Measurements from ENCODE around the gene SMIM32.
A peak's percentile ranks its signal among the peaks of the same experiment; 100 is the strongest.

SMIM32 gene

DNA sequence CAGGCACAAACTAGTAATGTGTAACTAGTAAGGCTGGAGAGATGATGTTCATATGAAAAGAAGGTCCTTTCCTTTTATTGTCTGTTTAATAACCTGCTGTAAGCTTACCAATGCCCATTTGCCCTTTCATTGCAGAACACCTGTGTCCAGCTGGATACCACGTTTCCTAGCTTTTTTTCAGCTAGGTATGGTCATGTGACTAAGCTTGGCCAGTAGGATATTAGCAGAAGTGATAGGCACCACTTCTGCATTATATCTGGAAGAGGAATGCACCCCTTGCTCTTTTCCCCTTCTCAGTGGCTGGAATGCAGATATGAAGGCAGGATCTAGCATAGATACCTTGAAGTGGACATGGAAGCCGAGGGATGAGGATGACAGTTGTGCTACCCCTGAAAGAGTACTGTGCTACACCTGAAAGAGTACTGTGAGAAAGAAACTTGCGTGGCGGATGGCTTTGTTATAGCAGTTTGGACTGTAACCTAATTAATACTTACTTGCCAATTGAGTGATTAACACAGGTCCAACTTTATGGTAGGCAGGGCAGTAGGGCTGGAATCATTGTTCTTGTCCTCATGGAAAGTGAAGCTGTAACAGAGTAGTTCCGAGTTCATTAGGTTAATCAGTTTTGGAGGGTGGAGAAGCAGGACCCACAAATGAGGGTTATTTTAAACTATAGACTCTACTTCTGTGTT is 6.8 kb downstream of the SMIM32 start:
- no peak overlapping the region for H3K27ac ChIP-seq
- no peaks in the 10 kb centered on the region for H3K36me3 ChIP-seq (replicated peaks)
- in situ Hi-C loops (cut with HindIII; ENCODE audit: low pct_ligation_motif_present, low sequenced_read_pairs) = loop anchor here (25.0 kb wide), 1 partner anchor 299 kb away; the partner anchor contains the start of gene IL9
- TF ChIP-seq, protein P1, sequence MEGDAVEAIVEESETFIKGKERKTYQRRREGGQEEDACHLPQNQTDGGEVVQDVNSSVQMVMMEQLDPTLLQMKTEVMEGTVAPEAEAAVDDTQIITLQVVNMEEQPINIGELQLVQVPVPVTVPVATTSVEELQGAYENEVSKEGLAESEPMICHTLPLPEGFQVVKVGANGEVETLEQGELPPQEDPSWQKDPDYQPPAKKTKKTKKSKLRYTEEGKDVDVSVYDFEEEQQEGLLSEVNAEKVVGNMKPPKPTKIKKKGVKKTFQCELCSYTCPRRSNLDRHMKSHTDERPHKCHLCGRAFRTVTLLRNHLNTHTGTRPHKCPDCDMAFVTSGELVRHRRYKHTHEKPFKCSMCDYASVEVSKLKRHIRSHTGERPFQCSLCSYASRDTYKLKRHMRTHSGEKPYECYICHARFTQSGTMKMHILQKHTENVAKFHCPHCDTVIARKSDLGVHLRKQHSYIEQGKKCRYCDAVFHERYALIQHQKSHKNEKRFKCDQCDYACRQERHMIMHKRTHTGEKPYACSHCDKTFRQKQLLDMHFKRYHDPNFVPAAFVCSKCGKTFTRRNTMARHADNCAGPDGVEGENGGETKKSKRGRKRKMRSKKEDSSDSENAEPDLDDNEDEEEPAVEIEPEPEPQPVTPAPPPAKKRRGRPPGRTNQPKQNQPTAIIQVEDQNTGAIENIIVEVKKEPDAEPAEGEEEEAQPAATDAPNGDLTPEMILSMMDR (IDR thresholded peaks at IDR 0.05; ENCODE audit: low read depth, low read length, missing control alignments) = no peak
- DNase-seq = no peak
- peaks cover 5% of the 10 kb centered on the region for H3K27me3 ChIP-seq (replicated peaks)
- H3K4me3 ChIP-seq (ENCODE audit: low read depth, low read length) = no peak overlapping the region

GRCh38 chr5:136182618-136183017 is 10.3 kb downstream of the SMIM32 start:
- no peak overlapping the region for H3K27ac ChIP-seq
- in situ Hi-C loops (cut with HindIII; ENCODE audit: low pct_ligation_motif_present, low sequenced_read_pairs) = loop anchor here (25.0 kb wide), 1 partner anchor 295 kb away; the partner anchor contains the start of gene IL9
- H3K36me3 ChIP-seq (replicated peaks) = peaks cover 3% of the 10 kb centered on the region
- TF ChIP-seq, protein P1 (IDR thresholded peaks at IDR 0.05; ENCODE audit: low read depth, low read length, missing control alignments) = no peak
- no peak overlapping the region for H3K4me3 ChIP-seq (ENCODE audit: low read depth, low read length)
- no peak for DNase-seq
- no peaks in the 10 kb centered on the region for H3K27me3 ChIP-seq (replicated peaks)

DNA sequence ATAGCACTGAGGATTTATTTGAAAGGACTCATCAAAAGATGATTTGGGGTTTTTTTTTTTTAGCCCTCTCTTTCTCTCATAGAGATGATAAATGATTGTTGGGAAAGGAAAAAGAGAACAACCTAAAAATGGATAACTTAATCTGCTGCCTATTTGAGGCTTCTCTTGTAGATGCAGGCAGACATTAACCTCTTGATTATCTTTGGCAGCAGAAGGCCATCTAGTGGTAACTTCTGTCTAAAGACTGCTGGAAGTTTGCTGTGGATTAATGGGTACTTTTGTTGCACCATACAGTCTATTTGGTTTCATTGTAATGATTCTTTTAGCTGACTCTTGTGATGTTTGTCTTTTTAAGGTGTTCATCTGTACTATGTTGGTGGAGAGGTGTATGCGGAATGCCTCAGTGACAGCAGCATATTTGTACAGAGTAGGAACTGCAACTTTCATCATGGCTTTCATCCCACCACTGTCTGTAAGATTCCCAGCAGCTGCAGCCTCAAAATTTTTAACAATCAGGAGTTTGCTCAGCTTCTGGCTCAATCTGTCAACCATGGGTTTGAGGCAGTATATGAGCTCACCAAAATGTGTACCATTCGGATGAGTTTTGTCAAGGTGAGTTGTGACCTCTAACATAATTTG is 18.8 kb downstream of the SMIM32 start:
- H3K27ac ChIP-seq = no peak overlapping the region
- in situ Hi-C loops (cut with HindIII; ENCODE audit: low pct_ligation_motif_present, low sequenced_read_pairs) = no loop called here
- H3K36me3 ChIP-seq (replicated peaks) = peaks cover 26% of the 10 kb centered on the region
- peak; percentile 53 for DNase-seq
- H3K4me3 ChIP-seq (ENCODE audit: low read depth, low read length) = no peak overlapping the region
- TF ChIP-seq, protein P1 (IDR thresholded peaks at IDR 0.05; ENCODE audit: low read depth, low read length, missing control alignments) = peak; percentile 73
- no peaks in the 10 kb centered on the region for H3K27me3 ChIP-seq (replicated peaks)

- Histone ChIP-seq H3K27me3 (replicated peaks) (no peaks in the 10 kb centered on the region), H3K4me3 (ENCODE audit: low read depth, low read length) (no peak overlapping the region), H3K36me3 (replicated peaks) (peaks cover 18% of the 10 kb centered on the region), H3K27ac (no peak overlapping the region)
- TF ChIP-seq, protein P1 (IDR thresholded peaks at IDR 0.05; ENCODE audit: low read depth, low read length, missing control alignments) = no peak
- DNase-seq = no peak
- in situ Hi-C loops (cut with HindIII; ENCODE audit: low pct_ligation_motif_present, low sequenced_read_pairs) = no loop called here
Observed at GRCh38 chr5:136169218-136169617, 23.7 kb downstream of the SMIM32 start.

GRCh38 chr5:136166909-136167308 is 26.1 kb downstream of the SMIM32 start:
- Histone ChIP-seq H3K27ac (no peak overlapping the region), H3K27me3 (replicated peaks) (no peaks in the 10 kb centered on the region), H3K4me3 (ENCODE audit: low read depth, low read length) (no peak overlapping the region), H3K36me3 (replicated peaks) (peaks cover 20% of the 10 kb centered on the region)
- no peak for DNase-seq
- in situ Hi-C loops (cut with HindIII; ENCODE audit: low pct_ligation_motif_present, low sequenced_read_pairs) = no loop called here
- TF ChIP-seq, protein P1 (IDR thresholded peaks at IDR 0.05; ENCODE audit: low read depth, low read length, missing control alignments) = no peak
